ENCODE measurements around the gene RPUSD4. TPM values are rescaled to one million over a fixed set of nuclear protein-coding genes. Genes with fewer than 3 reads are reported as not detected.
A peak's percentile ranks its signal among the peaks of the same experiment; 100 is the strongest.

Gene RPUSD4
- total RNA-seq, 4 donors from 2014 or later: 18.3 to 29.6 (median 23.3) TPM

- 80 to 86% methylated on average over 28 of the region's 28 CpGs for WGBS, 2 donors
- Histone ChIP-seq H3K27ac (no peak overlapping the region), H3K9me3 (peaks cover 0 to 12% (median 0%) of the 10 kb centered on the region in 4 donors), H3K27me3 (no peaks in the 10 kb centered on the region), H3K4me3 (no peak overlapping the region), H3K4me1 (peaks cover 0 to under 1% (median 0%) of the 10 kb centered on the region in 4 donors), H3K36me3 (no peaks in the 10 kb centered on the region)
- TF ChIP-seq EP300 (IDR thresholded peaks at IDR 0.05) (no peak), CTCF (IDR thresholded peaks at IDR 0.05) (no peak), POLR2A (IDR thresholded peaks at IDR 0.05) (no peak)
- no peak for DNase-seq (ENCODE audit: low spot score in 2 of 2)
Measured at GRCh38 chr11:126155402-126156187, 55.9 kb downstream of the RPUSD4 start.

- Histone ChIP-seq H3K9me3 (peaks cover 0 to 12% (median 0%) of the 10 kb centered on the region in 4 donors), H3K27ac (no peak overlapping the region), H3K4me3 (no peak overlapping the region), H3K36me3 (no peaks in the 10 kb centered on the region), H3K27me3 (no peaks in the 10 kb centered on the region), H3K4me1 (peaks cover 0 to 6% (median 0%) of the 10 kb centered on the region in 4 donors)
- WGBS, 2 donors: 80 to 85% methylated on average over 7 of the region's 7 CpGs
- no peak for DNase-seq (ENCODE audit: low spot score in 2 of 2)
- no peak for TF ChIP-seq EP300 (IDR thresholded peaks at IDR 0.05)
- no peak for TF ChIP-seq CTCF (IDR thresholded peaks at IDR 0.05)
- no peak for TF ChIP-seq POLR2A (IDR thresholded peaks at IDR 0.05)
Measured at GRCh38 chr11:126154691-126155090, 56.8 kb downstream of the RPUSD4 start.

GRCh38 chr11:126153972-126154371 is 57.5 kb downstream of the RPUSD4 start:
- H3K36me3 ChIP-seq: no peaks in the 10 kb centered on the region
- peak in 1 of 2 donors; percentile 39 for TF ChIP-seq EP300 (IDR thresholded peaks at IDR 0.05)
- TF ChIP-seq CTCF (IDR thresholded peaks at IDR 0.05): no peak
- peaks cover 0 to 6% (median 0%) of the 10 kb centered on the region in 4 donors for H3K4me1 ChIP-seq
- WGBS, 2 donors: 47 to 60% methylated on average over 6 of the region's 6 CpGs
- no peaks in the 10 kb centered on the region for H3K27me3 ChIP-seq
- peaks cover 0 to 12% (median 0%) of the 10 kb centered on the region in 4 donors for H3K9me3 ChIP-seq
- H3K4me3 ChIP-seq: no peak overlapping the region
- DNase-seq (ENCODE audit: low spot score in 2 of 2): no peak
- no peak overlapping the region for H3K27ac ChIP-seq

- no peaks in the 10 kb centered on the region for H3K27me3 ChIP-seq
- H3K9me3 ChIP-seq: peaks cover 0 to 12% (median 0%) of the 10 kb centered on the region in 4 donors
- DNase-seq (ENCODE audit: low spot score in 2 of 2): no peak
- TF ChIP-seq POLR2A (IDR thresholded peaks at IDR 0.05) (no peak), CTCF (IDR thresholded peaks at IDR 0.05) (no peak), EP300 (IDR thresholded peaks at IDR 0.05) (no peak)
- no peaks in the 10 kb centered on the region for H3K36me3 ChIP-seq
- WGBS, 2 donors: 71 to 73% methylated on average over 4 of the region's 4 CpGs
- H3K27ac ChIP-seq: no peak overlapping the region
- no peak overlapping the region for H3K4me3 ChIP-seq
- peaks cover 0 to 6% (median 0%) of the 10 kb centered on the region in 4 donors for H3K4me1 ChIP-seq
Measured at GRCh38 chr11:126153006-126153405, 58.4 kb downstream of the RPUSD4 start.

DNA sequence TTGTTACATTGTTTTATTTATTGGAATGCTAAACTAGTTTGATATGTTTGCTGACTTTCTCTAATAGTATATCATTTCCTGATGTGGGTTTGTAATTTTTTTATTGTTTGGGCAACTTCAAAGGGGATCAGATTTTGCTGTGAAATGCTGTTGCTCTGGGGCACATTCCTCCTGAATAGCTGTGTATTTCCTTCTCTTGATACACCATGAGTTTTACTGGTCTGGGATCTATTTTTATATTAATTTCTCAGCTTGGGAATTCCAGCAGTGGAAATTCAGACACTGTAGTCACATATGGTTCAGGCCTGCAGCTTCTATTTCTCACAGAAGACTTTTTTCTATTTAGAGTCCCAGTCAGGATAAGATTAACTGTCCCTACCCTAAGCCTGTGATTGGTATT is 58.9 kb downstream of the RPUSD4 start:
- Histone ChIP-seq H3K9me3 (peaks cover 0 to 12% (median 0%) of the 10 kb centered on the region in 4 donors), H3K4me3 (no peak overlapping the region), H3K27me3 (no peaks in the 10 kb centered on the region), H3K4me1 (peaks cover 0 to 10% (median 2%) of the 10 kb centered on the region in 4 donors), H3K36me3 (no peaks in the 10 kb centered on the region), H3K27ac (no peak overlapping the region)
- TF ChIP-seq CTCF (IDR thresholded peaks at IDR 0.05) (no peak), EP300 (IDR thresholded peaks at IDR 0.05) (no peak), POLR2A (IDR thresholded peaks at IDR 0.05) (no peak)
- no peak for DNase-seq (ENCODE audit: low spot score in 2 of 2)
